ENCODE data around the gene CCBE1. TPM values are rescaled to one million over a fixed set of nuclear protein-coding genes. Genes with fewer than 3 reads are reported as not detected.

Gene CCBE1
- total RNA-seq, 4 donors from 2014 or later, result 2.2 to 7.7 (median 4.1) TPM

- no peaks in the 10 kb centered on the region for H3K9me3 ChIP-seq
- no peak for ATAC-seq
- H3K4me3 ChIP-seq, result no peak overlapping the region
- no peaks in the 10 kb centered on the region for H3K36me3 ChIP-seq
- H3K27ac ChIP-seq, result no peak overlapping the region
- H3K27me3 ChIP-seq, result peaks cover 4% of the 10 kb centered on the region
- TF ChIP-seq POLR2AphosphoS5 (IDR thresholded peaks at IDR 0.05), result no peak
- no peak for TF ChIP-seq EP300 (IDR thresholded peaks at IDR 0.05)
- TF ChIP-seq CTCF (IDR thresholded peaks at IDR 0.05), result no peak
- WGBS, 2 donors (ENCODE audit: low coverage in 1 of 2), result 75% methylated on average over 3 of the region's 3 CpGs; no CpG with 5 or more reads in 1 of the 2 donors
- peaks cover 0 to under 1% (median 0%) of the 10 kb centered on the region in 3 donors for H3K4me1 ChIP-seq
Measured at GRCh38 chr18:59664329-59664728, 32.9 kb downstream of the CCBE1 start.

GRCh38 chr18:59663096-59663495, 34.1 kb downstream of the CCBE1 start:
- no peak overlapping the region for H3K27ac ChIP-seq
- TF ChIP-seq POLR2AphosphoS5 (IDR thresholded peaks at IDR 0.05), result no peak
- no peak for TF ChIP-seq POLR2A (IDR thresholded peaks at IDR 0.05)
- no peak for TF ChIP-seq EP300 (IDR thresholded peaks at IDR 0.05)
- no peak for TF ChIP-seq CTCF (IDR thresholded peaks at IDR 0.05)
- no peaks in the 10 kb centered on the region for H3K4me1 ChIP-seq
- no peaks in the 10 kb centered on the region for H3K36me3 ChIP-seq
- no peak overlapping the region for H3K4me3 ChIP-seq
- WGBS, 2 donors (ENCODE audit: low coverage in 1 of 2), result 100% methylated on average over 1 of the region's 1 CpG
- H3K27me3 ChIP-seq, result peaks cover 4% of the 10 kb centered on the region
- no peak for ATAC-seq
- H3K9me3 ChIP-seq, result no peaks in the 10 kb centered on the region

- no peak overlapping the region for H3K27ac ChIP-seq
Measured at GRCh38 chr18:59661891-59662701, 35.1 kb downstream of the CCBE1 start.

GRCh38 chr18:59660786-59661743, 36.2 kb downstream of the CCBE1 start:
- H3K9me3 ChIP-seq, result no peaks in the 10 kb centered on the region
- no peaks in the 10 kb centered on the region for H3K4me1 ChIP-seq
- H3K4me3 ChIP-seq, result no peak overlapping the region
- 51 to 63% methylated on average over 4 to 8 of the region's 8 CpGs for WGBS, 2 donors (ENCODE audit: low coverage in 1 of 2)
- H3K27ac ChIP-seq, result no peak overlapping the region
- no peaks in the 10 kb centered on the region for H3K27me3 ChIP-seq
- TF ChIP-seq POLR2A (IDR thresholded peaks at IDR 0.05) (no peak), CTCF (IDR thresholded peaks at IDR 0.05) (no peak), EP300 (IDR thresholded peaks at IDR 0.05) (no peak), POLR2AphosphoS5 (IDR thresholded peaks at IDR 0.05) (no peak)
- no peak for ATAC-seq
- no peaks in the 10 kb centered on the region for H3K36me3 ChIP-seq

More at GRCh38 chr18:59661891-59662701, 35.1 kb downstream of the CCBE1 start:
- Histone ChIP-seq H3K4me1 (no peaks in the 10 kb centered on the region), H3K9me3 (no peaks in the 10 kb centered on the region), H3K27me3 (no peaks in the 10 kb centered on the region), H3K36me3 (no peaks in the 10 kb centered on the region), H3K4me3 (no peak overlapping the region)
- WGBS, 2 donors (ENCODE audit: low coverage in 1 of 2), result 58 to 100% methylated on average over 1 to 2 of the region's 2 CpGs
- ATAC-seq, result no peak
- TF ChIP-seq CTCF (IDR thresholded peaks at IDR 0.05), result no peak
- TF ChIP-seq POLR2AphosphoS5 (IDR thresholded peaks at IDR 0.05), result no peak
- TF ChIP-seq POLR2A (IDR thresholded peaks at IDR 0.05), result no peak
- no peak for TF ChIP-seq EP300 (IDR thresholded peaks at IDR 0.05)
